Left ventricle myocardium inferior (tissue), 1 donor: ENCODE measurements around the gene NBAS. TPM values are rescaled to one million over a fixed set of nuclear protein-coding genes. Genes with fewer than 3 reads are reported as not detected.

ENCODE experiments used
- DNase-seq: peaks from one replicate; pipeline ENCODE4 v3.0.0-alpha.2; 2020
- H3K27ac ChIP-seq: fragments of 200-600 bp; replicated peaks from 2 replicates; pipeline ENCODE4 v1.8.0; 2021
- H3K27me3 ChIP-seq: fragments of 200-600 bp; 2 replicates; pipeline ENCODE4 v1.8.0; 2021; ENCODE audit warnings: low read depth
- H3K36me3 ChIP-seq: fragments of 200-600 bp; 2 replicates; pipeline ENCODE4 v1.8.0; 2021
- H3K4me1 ChIP-seq: fragments of 200-600 bp; 2 replicates; pipeline ENCODE4 v1.8.0; 2021
- H3K4me3 ChIP-seq: fragments of 200-600 bp; 2 replicates; pipeline ENCODE4 v1.8.0; 2021; ENCODE audit warnings: mild to moderate bottlenecking, moderate library complexity
- H3K9me3 ChIP-seq: fragments of 200-600 bp; replicated peaks from 2 replicates; pipeline ENCODE4 v1.8.0; 2021
- CTCF ChIP-seq: fragments of 200-600 bp; IDR thresholded peaks from 2 replicates; pipeline ENCODE4 v1.8.0; 2021; ENCODE audit warnings: antibody characterized with exemption, mild to moderate bottlenecking, borderline replicate concordance
- intact Hi-C: fragments of 100-400 bp; cut with micrococcal nuclease; formaldehyde crosslinking; loops from one replicate; pipeline ENCODE4 v1.11.0; 2022
- long read RNA-seq: library from polyadenylated mRNA; unstranded; transcript quantifications from one replicate; pipeline ENCODE4 v2.0.0, GENCODE V29; 2021
- total RNA-seq: library from RNA; stranded (reverse); fragmentation: NEBNext Ultra II Directional; extraction: Animal tissue kit (Norgen Biotek cat#: 25700); gene quantifications from one replicate; pipeline ENCODE4 v1.2.1, GENCODE V29; 2021
- donor health status: DM: no; HTN: yes; CAD: no; lungs with severe emphysema.

NBAS gene
- total RNA-seq, result 50.6 TPM
- long read RNA-seq, full-length matches to known transcripts, result 3 of 27 reads
- long read RNA-seq, partial matches to known transcripts, result 20 of 27 reads
- long read RNA-seq, other reads (novel, unspliced or antisense), result 4 of 27 reads

GRCh38 chr2:15560988-15561573 is at the start of gene NBAS:
TSS of gene NBAS (minus strand) at chr2:15561334. CDS start at chr2:15561304, 30 bp downstream.
- peak; percentile 84 for DNase-seq
- TF ChIP-seq CTCF, result no peak
- peaks cover 46% of the 10 kb centered on the region for H3K4me1 ChIP-seq
- intact Hi-C loops, result no loop called here
- no peaks in the 10 kb centered on the region for H3K36me3 ChIP-seq
- no peaks in the 10 kb centered on the region for H3K9me3 ChIP-seq
- peak within 1 kb of the TSS; percentile 85 for H3K4me3 ChIP-seq
- no peaks in the 10 kb centered on the region for H3K27me3 ChIP-seq
- H3K27ac ChIP-seq, result peak within 1 kb of the TSS; percentile 85

GRCh38 chr2:15610430-15610952 is 49.4 kb upstream of the NBAS start:
- DNase-seq, result no peak
- intact Hi-C loops, result no loop called here
- peaks cover 75% of the 10 kb centered on the region for H3K36me3 ChIP-seq
- no peak overlapping the region for H3K4me3 ChIP-seq
- no peaks in the 10 kb centered on the region for H3K27me3 ChIP-seq
- no peaks in the 10 kb centered on the region for H3K9me3 ChIP-seq
- no peak for TF ChIP-seq CTCF
- no peak overlapping the region for H3K27ac ChIP-seq
- H3K4me1 ChIP-seq, result peaks cover 8% of the 10 kb centered on the region

GRCh38 chr2:15609341-15610042 is 48.4 kb upstream of the NBAS start:
- no peak overlapping the region for H3K4me3 ChIP-seq
- H3K36me3 ChIP-seq, result peaks cover 76% of the 10 kb centered on the region
- DNase-seq, result no peak

GRCh38 chr2:15608392-15608761 is 47.2 kb upstream of the NBAS start:
- intact Hi-C loops, result no loop called here
- no peaks in the 10 kb centered on the region for H3K27me3 ChIP-seq

More at GRCh38 chr2:15609341-15610042, 48.4 kb upstream of the NBAS start:
- Histone ChIP-seq H3K27ac (no peak overlapping the region), H3K4me1 (peaks cover under 1% of the 10 kb centered on the region), H3K9me3 (no peaks in the 10 kb centered on the region), H3K27me3 (no peaks in the 10 kb centered on the region)
- intact Hi-C loops, result no loop called here
- no peak for TF ChIP-seq CTCF

More at GRCh38 chr2:15608392-15608761, 47.2 kb upstream of the NBAS start:
- H3K4me1 ChIP-seq, result no peaks in the 10 kb centered on the region
- H3K36me3 ChIP-seq, result peaks cover 76% of the 10 kb centered on the region
- H3K27ac ChIP-seq, result no peak overlapping the region
- no peak for DNase-seq
- no peak for TF ChIP-seq CTCF
- no peaks in the 10 kb centered on the region for H3K9me3 ChIP-seq
- H3K4me3 ChIP-seq, result no peak overlapping the region
